Keratinocyte (primary cell): ENCODE results near the gene ZBTB7A. TPM values are rescaled to one million over a fixed set of nuclear protein-coding genes. Genes with fewer than 3 reads are reported as not detected.

Experiments
- DNase-seq: peaks from one replicate; pipeline ENCODE4 v3.0.0-alpha.2; 2011; ENCODE audit warnings: low read depth, missing footprints, low spot score
- FAIRE-seq: peaks from 2 replicates; lab custom pipeline; 2011; peaks lifted over from hg19 to GRCh38; lab: Jason Lieb, UNC
- H2AFZ ChIP-seq: 2 replicates; pipeline ENCODE4 v1.6.0; 2012; ENCODE audit warnings: low read length, control low read depth, inconsistent platforms; ENCODE audit not compliant: control insufficient read depth
- H3K27ac ChIP-seq: 2 replicates; pipeline ENCODE4 v1.5.1; 2011; ENCODE audit warnings: low read length; ENCODE audit not compliant: control insufficient read depth, insufficient read depth
- H3K27me3 ChIP-seq: 3 replicates; pipeline ENCODE4 v1.6.0; 2011; ENCODE audit warnings: low read length; ENCODE audit not compliant: control insufficient read depth, insufficient read depth; ENCODE audit errors: extremely low read depth
- H3K36me3 ChIP-seq, 2 experiments: 2 replicates in 1 of 2; 3 replicates in 1 of 2; pipeline ENCODE4 v1.5.1; 2011; ENCODE audit warnings: low read length in 2 of 2, mild to moderate bottlenecking in 1 of 2; ENCODE audit not compliant: control insufficient read depth in 2 of 2, insufficient read depth in 2 of 2; ENCODE audit errors: extremely low read depth in 1 of 2
- H3K4me1 ChIP-seq: 3 replicates; pipeline ENCODE4 v1.5.1; 2011; ENCODE audit warnings: low read length; ENCODE audit not compliant: control insufficient read depth, insufficient read depth; ENCODE audit errors: extremely low read depth
- H3K4me2 ChIP-seq: 3 replicates; pipeline ENCODE4 v1.6.0; 2011; ENCODE audit warnings: low read depth, low read length; ENCODE audit not compliant: control insufficient read depth, insufficient read depth; ENCODE audit errors: extremely low read depth
- H3K4me3 ChIP-seq, 3 experiments: fragments of 200-600 bp in 1 of 3; sonication (generic) in 1 of 3; 2 replicates in 2 of 3; 3 replicates in 1 of 3; pipeline ENCODE4 v1.5.1; 2011 to 2016; ENCODE audit warnings: low read length in 3 of 3, mild to moderate bottlenecking in 3 of 3, control low read depth in 2 of 3, inconsistent platforms in 1 of 3, low read depth in 1 of 3, mixed read lengths in 1 of 3, mixed run types in 1 of 3, moderate library complexity in 1 of 3; ENCODE audit not compliant: control insufficient read depth in 2 of 3, insufficient read depth in 2 of 3; ENCODE audit errors: extremely low read depth in 1 of 3
- H3K79me2 ChIP-seq: 2 replicates; pipeline ENCODE4 v1.6.0; 2012; ENCODE audit warnings: low read length; ENCODE audit not compliant: control insufficient read depth, insufficient read depth
- H3K9ac ChIP-seq: 3 replicates; pipeline ENCODE4 v1.6.0; 2011; ENCODE audit warnings: low read length; ENCODE audit not compliant: control insufficient read depth, insufficient read depth; ENCODE audit errors: extremely low read depth
- H3K9me1 ChIP-seq: 3 replicates; pipeline ENCODE4 v1.6.0; 2011; ENCODE audit warnings: low read length; ENCODE audit not compliant: control insufficient read depth, insufficient read depth; ENCODE audit errors: extremely low read depth
- H3K9me3 ChIP-seq: 2 replicates; pipeline ENCODE4 v1.5.1; 2012; ENCODE audit warnings: low read depth, low read length; ENCODE audit not compliant: control insufficient read depth
- H4K20me1 ChIP-seq: 3 replicates; pipeline ENCODE4 v1.6.0; 2011; ENCODE audit warnings: low read length; ENCODE audit not compliant: control insufficient read depth, insufficient read depth; ENCODE audit errors: extremely low read depth
- EZH2 ChIP-seq: IDR thresholded peaks from one replicate; pipeline ENCODE4 v1.6.1; 2012; ENCODE audit warnings: inconsistent platforms, mild to moderate bottlenecking, low read length, moderate library complexity
- dilution Hi-C: fragments of 300-500 bp; cut with MboI; formaldehyde crosslinking; loops from one replicate; pipeline ENCODE4 v1.7.0; 2020; ENCODE audit warnings: low sequenced_read_pairs; ENCODE audit not compliant: extremely low pct_ligation_motif_present
- polyA plus RNA-seq, 5 experiments: library from polyadenylated mRNA; depleted of rRNA in 3 of 5; stranded (reverse) in 3 of 5; stranded (forward) in 1 of 5; unstranded in 1 of 5; fragments of >200 nt; gene quantifications; 1 replicate in 1 of 5; 2 replicates in 3 of 5; 3 replicates in 1 of 5; pipeline versions ENCODE4 v1.2.1 to v1.2.3, GENCODE V29; 2011 to 2012; ENCODE audit warnings: missing spikeins in 2 of 5, low read depth in 1 of 5, low replicate concordance in 1 of 5
- TF ChIP-seq, protein P1 (sequence below), 3 experiments: IDR thresholded peaks in 1 of 3; conservative IDR thresholded peaks in 1 of 3; optimal IDR thresholded peaks in 1 of 3; 2 replicates in 2 of 3; 3 replicates in 1 of 3; pipeline versions ENCODE3 to v1.5.1; 2011; ENCODE audit warnings: low read length in 3 of 3, mild to moderate bottlenecking in 3 of 3, moderate library complexity in 2 of 3, control low read depth in 1 of 3, inconsistent platforms in 1 of 3; ENCODE audit not compliant: insufficient read depth in 2 of 3; ENCODE audit errors: extremely low read depth in 1 of 3

Gene ZBTB7A
- polyA plus RNA-seq, 1 donor (not counting 4 experiments of a cell fraction or from before 2014, with no cell fraction given): 3.7 TPM

DNA sequence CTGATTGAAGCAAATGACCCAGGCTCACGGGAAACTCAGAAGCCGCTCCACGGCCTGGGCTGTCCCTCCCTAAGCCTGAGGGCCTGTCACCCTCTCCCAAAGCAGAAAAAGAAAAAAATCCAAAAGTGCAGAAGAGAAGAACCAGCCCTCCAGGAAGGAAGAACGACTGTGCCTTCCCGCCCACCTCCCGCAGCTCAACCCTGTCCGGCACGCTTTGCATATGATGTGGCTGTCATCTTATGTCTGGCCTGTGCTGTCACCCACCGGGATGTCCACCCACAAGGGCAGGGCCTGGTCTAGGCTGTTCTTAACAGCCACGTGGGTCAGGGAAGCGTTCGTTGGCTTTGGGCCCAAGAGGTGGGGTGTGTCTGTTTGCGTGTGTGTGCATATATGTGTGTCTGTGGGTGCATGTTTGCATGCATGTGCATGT, 13.7 kb downstream of the ZBTB7A start:
- H3K9me1 ChIP-seq: peaks cover 5% of the 10 kb centered on the region
- peak overlapping the region; percentile 84 for H3K27ac ChIP-seq
- dilution Hi-C loops: no loop called here
- peaks cover 87% of the 10 kb centered on the region for H3K79me2 ChIP-seq
- peaks cover 41% of the 10 kb centered on the region for H4K20me1 ChIP-seq
- H3K4me1 ChIP-seq: peaks cover 30% of the 10 kb centered on the region
- peak overlapping the region; percentile 43 for H3K9ac ChIP-seq
- H3K4me3 ChIP-seq: peak overlapping the region in 1 of 3 experiments; percentile 1
- TF ChIP-seq, protein P1, sequence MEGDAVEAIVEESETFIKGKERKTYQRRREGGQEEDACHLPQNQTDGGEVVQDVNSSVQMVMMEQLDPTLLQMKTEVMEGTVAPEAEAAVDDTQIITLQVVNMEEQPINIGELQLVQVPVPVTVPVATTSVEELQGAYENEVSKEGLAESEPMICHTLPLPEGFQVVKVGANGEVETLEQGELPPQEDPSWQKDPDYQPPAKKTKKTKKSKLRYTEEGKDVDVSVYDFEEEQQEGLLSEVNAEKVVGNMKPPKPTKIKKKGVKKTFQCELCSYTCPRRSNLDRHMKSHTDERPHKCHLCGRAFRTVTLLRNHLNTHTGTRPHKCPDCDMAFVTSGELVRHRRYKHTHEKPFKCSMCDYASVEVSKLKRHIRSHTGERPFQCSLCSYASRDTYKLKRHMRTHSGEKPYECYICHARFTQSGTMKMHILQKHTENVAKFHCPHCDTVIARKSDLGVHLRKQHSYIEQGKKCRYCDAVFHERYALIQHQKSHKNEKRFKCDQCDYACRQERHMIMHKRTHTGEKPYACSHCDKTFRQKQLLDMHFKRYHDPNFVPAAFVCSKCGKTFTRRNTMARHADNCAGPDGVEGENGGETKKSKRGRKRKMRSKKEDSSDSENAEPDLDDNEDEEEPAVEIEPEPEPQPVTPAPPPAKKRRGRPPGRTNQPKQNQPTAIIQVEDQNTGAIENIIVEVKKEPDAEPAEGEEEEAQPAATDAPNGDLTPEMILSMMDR (optimal IDR thresholded peaks at IDR 0.05 in 1 of 3, IDR thresholded peaks at IDR 0.05 in 1 of 3, conservative IDR thresholded peaks at IDR 0.05 in 1 of 3; ENCODE audit: extremely low read depth in 1 of 3, insufficient read depth in 2 of 3, low read length in 3 of 3): no peak
- TF ChIP-seq EZH2: no peak
- peaks cover 31 to 44% of the 10 kb centered on the region in 2 experiments for H3K36me3 ChIP-seq
- DNase-seq (no peak), FAIRE-seq (no peak)
- H3K4me2 ChIP-seq: peak overlapping the region; percentile 56
- H3K9me3 ChIP-seq: no peaks in the 10 kb centered on the region
- no peaks in the 10 kb centered on the region for H3K27me3 ChIP-seq
- no peak overlapping the region for H2AFZ ChIP-seq

DNA sequence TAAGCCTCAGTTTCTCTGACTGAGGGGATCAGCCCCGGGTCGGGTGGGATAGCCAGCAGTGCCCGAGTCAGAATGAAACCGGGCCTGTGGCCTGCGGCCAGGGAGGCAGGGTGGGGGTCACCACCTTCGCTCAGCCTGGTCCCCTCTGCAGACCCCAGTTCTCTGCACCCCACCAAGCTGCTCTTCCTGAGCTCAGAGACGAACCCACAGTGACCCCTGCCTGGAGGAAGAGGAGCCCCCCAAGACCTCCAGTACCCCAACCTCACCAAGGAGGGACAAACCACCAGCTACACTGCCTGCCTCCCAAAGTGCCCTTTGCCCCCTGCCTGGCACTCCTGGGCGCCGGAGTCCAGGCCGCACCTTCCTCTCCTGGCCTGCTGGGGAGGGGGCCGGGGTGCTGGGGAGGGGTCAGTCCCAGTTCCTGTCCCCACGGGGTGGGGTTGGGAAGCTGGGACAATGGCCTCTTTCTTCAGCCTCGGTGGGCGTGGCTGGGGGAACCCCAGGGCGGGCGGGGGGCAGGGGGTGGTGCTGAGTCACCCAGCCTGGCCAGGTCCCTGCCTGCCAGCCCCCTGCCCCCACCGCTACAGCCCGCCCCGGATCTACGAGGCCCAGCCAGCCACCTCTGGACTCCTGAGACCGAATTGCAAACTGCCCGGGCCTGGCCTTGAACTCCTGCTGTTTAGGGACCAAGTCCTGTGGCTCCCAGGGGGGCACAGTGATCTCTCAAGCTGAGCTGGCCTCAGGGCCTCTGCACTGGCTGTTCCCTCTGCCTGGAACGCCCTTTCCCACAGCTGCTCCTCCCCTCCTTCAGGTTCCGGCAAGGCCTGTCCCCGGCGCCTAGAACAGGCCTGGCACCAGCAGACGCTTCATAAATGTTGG, 14.3 kb downstream of the ZBTB7A start:
- Histone ChIP-seq H2AFZ (no peak overlapping the region), H3K4me1 (peaks cover 26% of the 10 kb centered on the region), H4K20me1 (peaks cover 43% of the 10 kb centered on the region), H3K36me3 (peaks cover 31 to 46% of the 10 kb centered on the region in 2 experiments), H3K9me3 (no peaks in the 10 kb centered on the region), H3K27me3 (no peaks in the 10 kb centered on the region), H3K4me3 (peak overlapping the region; percentile 24 to 61 (median 57)), H3K4me2 (peak overlapping the region; percentile 83), H3K27ac (peak overlapping the region; percentile 92), H3K9ac (peak overlapping the region; percentile 85), H3K9me1 (peaks cover 5% of the 10 kb centered on the region), H3K79me2 (peaks cover 84% of the 10 kb centered on the region)
- DNase-seq (no peak), FAIRE-seq (peak; percentile 5)
- dilution Hi-C loops: no loop called here
- TF ChIP-seq EZH2: no peak
- TF ChIP-seq, protein P1 (optimal IDR thresholded peaks at IDR 0.05 in 1 of 3, IDR thresholded peaks at IDR 0.05 in 1 of 3, conservative IDR thresholded peaks at IDR 0.05 in 1 of 3; ENCODE audit: extremely low read depth in 1 of 3, insufficient read depth in 2 of 3, low read length in 3 of 3): no peak
